Measurements from ENCODE around the gene FAM83D.

FAM83D gene

DNA sequence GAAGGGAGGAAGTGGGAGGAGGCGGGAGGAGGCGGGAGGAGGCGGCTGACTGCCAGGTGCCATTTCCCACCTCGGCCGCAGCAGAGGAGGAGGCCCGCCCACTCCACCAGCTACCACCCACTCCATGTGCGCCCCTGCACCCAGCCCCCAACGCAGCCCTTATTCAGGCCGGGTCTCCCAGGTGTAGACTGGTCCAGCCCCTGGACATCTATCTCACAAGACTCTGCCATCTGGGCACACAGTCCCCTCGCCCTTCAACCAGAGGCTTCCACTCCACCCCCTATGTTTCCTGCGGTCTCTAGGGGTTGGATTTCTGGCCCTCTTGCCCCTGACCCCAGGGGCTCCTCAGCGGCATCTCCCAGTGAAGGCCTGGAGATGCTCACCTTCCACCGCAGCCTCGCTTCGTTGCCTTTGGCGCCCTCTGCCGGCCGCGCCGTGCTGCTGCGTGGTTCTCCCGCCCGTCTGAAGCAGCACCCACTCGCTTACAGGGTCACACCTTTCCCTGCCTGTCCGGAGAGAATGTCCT, 32.6 kb upstream of the FAM83D start:
- peak overlapping the region; percentile 95 for H3K27ac ChIP-seq (ENCODE audit: low read length)
- H3K9me2 ChIP-seq (replicated peaks; ENCODE audit: insufficient read depth, low read length) = no peaks in the 10 kb centered on the region
- peak overlapping the region; percentile 49; the same call in 1 of the 2 replicates for H3K4me2 ChIP-seq (ENCODE audit: low read depth, low read length)
- peaks cover 46% of the 10 kb centered on the region for H3F3A ChIP-seq (ENCODE audit: insufficient read depth, low read length)
- H4K20me1 ChIP-seq (ENCODE audit: insufficient read depth, low read length) = no peaks in the 10 kb centered on the region
- H3K4me1 ChIP-seq (ENCODE audit: low read length) = peaks cover 46% of the 10 kb centered on the region
- peak overlapping the region; percentile 18; the same call in 1 of the 2 replicates for H3K4me3 ChIP-seq (ENCODE audit: low read length)
- peaks cover 67% of the 10 kb centered on the region for H3K79me2 ChIP-seq (ENCODE audit: low read length)
- H3K9me3 ChIP-seq (replicated peaks; ENCODE audit: insufficient read depth, low read length) = no peaks in the 10 kb centered on the region
- H3K36me3 ChIP-seq (replicated peaks; ENCODE audit: insufficient read depth, low read length) = no peaks in the 10 kb centered on the region
- H2AFZ ChIP-seq (ENCODE audit: low read length) = no peak overlapping the region
- no peaks in the 10 kb centered on the region for H3K27me3 ChIP-seq (replicated peaks; ENCODE audit: insufficient read depth, low read length)
- peak; percentile 83 for DNase-seq
- peak overlapping the region; percentile 59 for H3K9ac ChIP-seq (ENCODE audit: low read length)
- no peak for TF ChIP-seq EZH2phosphoT487 (IDR thresholded peaks at IDR 0.05; ENCODE audit: low read length)
- TF ChIP-seq, protein P1, sequence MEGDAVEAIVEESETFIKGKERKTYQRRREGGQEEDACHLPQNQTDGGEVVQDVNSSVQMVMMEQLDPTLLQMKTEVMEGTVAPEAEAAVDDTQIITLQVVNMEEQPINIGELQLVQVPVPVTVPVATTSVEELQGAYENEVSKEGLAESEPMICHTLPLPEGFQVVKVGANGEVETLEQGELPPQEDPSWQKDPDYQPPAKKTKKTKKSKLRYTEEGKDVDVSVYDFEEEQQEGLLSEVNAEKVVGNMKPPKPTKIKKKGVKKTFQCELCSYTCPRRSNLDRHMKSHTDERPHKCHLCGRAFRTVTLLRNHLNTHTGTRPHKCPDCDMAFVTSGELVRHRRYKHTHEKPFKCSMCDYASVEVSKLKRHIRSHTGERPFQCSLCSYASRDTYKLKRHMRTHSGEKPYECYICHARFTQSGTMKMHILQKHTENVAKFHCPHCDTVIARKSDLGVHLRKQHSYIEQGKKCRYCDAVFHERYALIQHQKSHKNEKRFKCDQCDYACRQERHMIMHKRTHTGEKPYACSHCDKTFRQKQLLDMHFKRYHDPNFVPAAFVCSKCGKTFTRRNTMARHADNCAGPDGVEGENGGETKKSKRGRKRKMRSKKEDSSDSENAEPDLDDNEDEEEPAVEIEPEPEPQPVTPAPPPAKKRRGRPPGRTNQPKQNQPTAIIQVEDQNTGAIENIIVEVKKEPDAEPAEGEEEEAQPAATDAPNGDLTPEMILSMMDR (IDR thresholded peaks at IDR 0.05; ENCODE audit: low read length) = peak; percentile 84
- TF ChIP-seq EZH2 (optimal IDR thresholded peaks at IDR 0.05; ENCODE audit: low read depth, low read length) = no peak

- Histone ChIP-seq H4K20me1 (ENCODE audit: insufficient read depth, low read length) (no peaks in the 10 kb centered on the region), H3K9me3 (replicated peaks; ENCODE audit: insufficient read depth, low read length) (no peaks in the 10 kb centered on the region), H3K79me2 (ENCODE audit: low read length) (peaks cover 67% of the 10 kb centered on the region), H3K27me3 (replicated peaks; ENCODE audit: insufficient read depth, low read length) (no peaks in the 10 kb centered on the region), H3K4me1 (ENCODE audit: low read length) (peaks cover 46% of the 10 kb centered on the region), H3K36me3 (replicated peaks; ENCODE audit: insufficient read depth, low read length) (no peaks in the 10 kb centered on the region), H3K4me2 (ENCODE audit: low read depth, low read length) (no peak overlapping the region), H3K27ac (ENCODE audit: low read length) (peak overlapping the region; percentile 25; the same call in 1 of the 2 replicates), H3K9ac (ENCODE audit: low read length) (peak overlapping the region; percentile 18; the same call in 1 of the 2 replicates), H3K4me3 (ENCODE audit: low read length) (no peak overlapping the region), H3F3A (ENCODE audit: insufficient read depth, low read length) (peaks cover 43% of the 10 kb centered on the region), H2AFZ (ENCODE audit: low read length) (no peak overlapping the region), H3K9me2 (replicated peaks; ENCODE audit: insufficient read depth, low read length) (no peaks in the 10 kb centered on the region)
- TF ChIP-seq, protein P1 (IDR thresholded peaks at IDR 0.05; ENCODE audit: low read length) = no peak
- no peak for TF ChIP-seq EZH2phosphoT487 (IDR thresholded peaks at IDR 0.05; ENCODE audit: low read length)
- TF ChIP-seq EZH2 (optimal IDR thresholded peaks at IDR 0.05; ENCODE audit: low read depth, low read length) = no peak
- no peak for DNase-seq
Observed at GRCh38 chr20:38894091-38894847, 31.9 kb upstream of the FAM83D start.

DNA sequence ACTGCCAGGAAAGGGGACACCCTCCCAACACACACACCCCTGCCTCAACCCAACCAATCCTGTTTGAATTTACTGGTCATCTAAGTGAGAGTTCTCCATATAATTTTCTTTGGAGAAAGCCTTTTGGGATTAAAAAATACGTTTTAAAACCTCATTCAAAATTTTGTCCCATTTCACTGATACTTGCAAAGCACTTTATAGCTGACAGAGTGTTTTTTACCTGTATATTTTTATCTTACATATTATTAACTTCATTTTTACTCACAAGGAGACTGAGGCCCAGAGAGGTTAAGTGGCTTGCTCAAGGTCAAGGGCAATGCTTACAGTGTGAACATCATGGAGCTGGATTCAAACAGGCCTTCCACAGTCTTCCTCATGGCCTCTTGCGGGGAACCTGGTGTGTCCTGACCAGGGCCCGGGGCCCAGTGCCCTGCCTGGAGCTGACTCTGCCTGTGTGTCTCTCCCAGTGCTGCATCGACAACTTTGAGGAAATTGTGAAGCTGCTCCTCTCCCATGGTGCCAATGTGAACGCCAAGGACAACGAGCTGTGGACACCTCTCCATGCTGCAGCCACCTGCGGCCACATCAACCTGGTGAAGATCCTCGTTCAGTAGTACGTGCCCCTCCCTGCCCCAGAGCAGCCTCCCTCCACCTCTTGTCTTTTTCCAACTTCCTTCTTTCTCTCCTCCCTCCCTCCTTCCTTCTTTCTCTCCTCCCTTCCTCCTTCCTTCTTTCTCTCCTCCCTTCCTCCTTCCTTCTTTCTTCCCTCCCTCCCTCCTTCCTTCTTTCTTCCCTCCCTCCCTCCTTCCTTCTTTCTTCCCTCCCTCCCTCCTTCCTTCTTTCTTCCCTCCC, 30.9 kb upstream of the FAM83D start:
- no peaks in the 10 kb centered on the region for H4K20me1 ChIP-seq (ENCODE audit: insufficient read depth, low read length)

More for the DNA sequence above, 30.9 kb upstream of the FAM83D start:
- Histone ChIP-seq H3K79me2 (ENCODE audit: low read length) (peaks cover 59% of the 10 kb centered on the region), H3K27me3 (replicated peaks; ENCODE audit: insufficient read depth, low read length) (no peaks in the 10 kb centered on the region), H3K36me3 (replicated peaks; ENCODE audit: insufficient read depth, low read length) (0 out of 2 replicates have a peak, but pooled peaks cover 3% of the 10 kb centered on the region), H3K4me2 (ENCODE audit: low read depth, low read length) (no peak overlapping the region), H3K4me3 (ENCODE audit: low read length) (no peak overlapping the region), H3K4me1 (ENCODE audit: low read length) (peaks cover 43% of the 10 kb centered on the region), H3K9me2 (replicated peaks; ENCODE audit: insufficient read depth, low read length) (no peaks in the 10 kb centered on the region), H3K9ac (ENCODE audit: low read length) (no peak overlapping the region), H3K9me3 (replicated peaks; ENCODE audit: insufficient read depth, low read length) (no peaks in the 10 kb centered on the region), H3F3A (ENCODE audit: insufficient read depth, low read length) (peaks cover 35% of the 10 kb centered on the region), H2AFZ (ENCODE audit: low read length) (no peak overlapping the region), H3K27ac (ENCODE audit: low read length) (0 out of 2 replicates have a peak overlapping the region, but pooled peaks have one; percentile 25)
- TF ChIP-seq EZH2 (optimal IDR thresholded peaks at IDR 0.05; ENCODE audit: low read depth, low read length) (no peak), EZH2phosphoT487 (IDR thresholded peaks at IDR 0.05; ENCODE audit: low read length) (no peak)
- TF ChIP-seq, protein P1 (IDR thresholded peaks at IDR 0.05; ENCODE audit: low read length) = no peak
- no peak for DNase-seq
